ENCODE data around the gene TIPRL.

DNA sequence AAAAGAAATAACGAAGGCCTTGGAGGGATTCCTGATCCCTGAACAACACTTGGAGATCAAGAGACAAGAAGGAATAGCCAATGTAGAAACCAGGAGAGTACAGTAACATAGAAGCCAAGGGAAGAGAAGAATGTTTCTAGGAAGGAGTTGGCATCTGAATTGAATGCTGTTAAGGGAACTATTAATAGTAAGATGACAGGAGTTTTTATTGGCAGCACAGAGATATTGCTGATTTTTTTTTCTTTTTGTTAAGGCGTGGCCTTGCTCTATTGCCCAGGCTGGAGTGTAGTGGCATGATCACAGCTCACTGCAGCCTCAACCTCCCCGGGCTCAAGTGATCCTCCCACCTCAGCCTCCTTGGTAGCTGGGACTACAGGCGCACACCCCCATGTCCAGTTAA is 37.4 kb downstream of the TIPRL start:
- TF ChIP-seq POLR2A (IDR thresholded peaks at IDR 0.05), result no peak
- TF ChIP-seq, protein P1, sequence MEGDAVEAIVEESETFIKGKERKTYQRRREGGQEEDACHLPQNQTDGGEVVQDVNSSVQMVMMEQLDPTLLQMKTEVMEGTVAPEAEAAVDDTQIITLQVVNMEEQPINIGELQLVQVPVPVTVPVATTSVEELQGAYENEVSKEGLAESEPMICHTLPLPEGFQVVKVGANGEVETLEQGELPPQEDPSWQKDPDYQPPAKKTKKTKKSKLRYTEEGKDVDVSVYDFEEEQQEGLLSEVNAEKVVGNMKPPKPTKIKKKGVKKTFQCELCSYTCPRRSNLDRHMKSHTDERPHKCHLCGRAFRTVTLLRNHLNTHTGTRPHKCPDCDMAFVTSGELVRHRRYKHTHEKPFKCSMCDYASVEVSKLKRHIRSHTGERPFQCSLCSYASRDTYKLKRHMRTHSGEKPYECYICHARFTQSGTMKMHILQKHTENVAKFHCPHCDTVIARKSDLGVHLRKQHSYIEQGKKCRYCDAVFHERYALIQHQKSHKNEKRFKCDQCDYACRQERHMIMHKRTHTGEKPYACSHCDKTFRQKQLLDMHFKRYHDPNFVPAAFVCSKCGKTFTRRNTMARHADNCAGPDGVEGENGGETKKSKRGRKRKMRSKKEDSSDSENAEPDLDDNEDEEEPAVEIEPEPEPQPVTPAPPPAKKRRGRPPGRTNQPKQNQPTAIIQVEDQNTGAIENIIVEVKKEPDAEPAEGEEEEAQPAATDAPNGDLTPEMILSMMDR (IDR thresholded peaks at IDR 0.05), result no peak
